ENCODE data around the gene NEMP1.
"Not testable (repeated sequence)": the region's sequence is repeated elsewhere in the genome, so short reads cannot be mapped to it uniquely, and the experiment has no call there.

Gene NEMP1, protein sequence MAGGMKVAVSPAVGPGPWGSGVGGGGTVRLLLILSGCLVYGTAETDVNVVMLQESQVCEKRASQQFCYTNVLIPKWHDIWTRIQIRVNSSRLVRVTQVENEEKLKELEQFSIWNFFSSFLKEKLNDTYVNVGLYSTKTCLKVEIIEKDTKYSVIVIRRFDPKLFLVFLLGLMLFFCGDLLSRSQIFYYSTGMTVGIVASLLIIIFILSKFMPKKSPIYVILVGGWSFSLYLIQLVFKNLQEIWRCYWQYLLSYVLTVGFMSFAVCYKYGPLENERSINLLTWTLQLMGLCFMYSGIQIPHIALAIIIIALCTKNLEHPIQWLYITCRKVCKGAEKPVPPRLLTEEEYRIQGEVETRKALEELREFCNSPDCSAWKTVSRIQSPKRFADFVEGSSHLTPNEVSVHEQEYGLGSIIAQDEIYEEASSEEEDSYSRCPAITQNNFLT

DNA sequence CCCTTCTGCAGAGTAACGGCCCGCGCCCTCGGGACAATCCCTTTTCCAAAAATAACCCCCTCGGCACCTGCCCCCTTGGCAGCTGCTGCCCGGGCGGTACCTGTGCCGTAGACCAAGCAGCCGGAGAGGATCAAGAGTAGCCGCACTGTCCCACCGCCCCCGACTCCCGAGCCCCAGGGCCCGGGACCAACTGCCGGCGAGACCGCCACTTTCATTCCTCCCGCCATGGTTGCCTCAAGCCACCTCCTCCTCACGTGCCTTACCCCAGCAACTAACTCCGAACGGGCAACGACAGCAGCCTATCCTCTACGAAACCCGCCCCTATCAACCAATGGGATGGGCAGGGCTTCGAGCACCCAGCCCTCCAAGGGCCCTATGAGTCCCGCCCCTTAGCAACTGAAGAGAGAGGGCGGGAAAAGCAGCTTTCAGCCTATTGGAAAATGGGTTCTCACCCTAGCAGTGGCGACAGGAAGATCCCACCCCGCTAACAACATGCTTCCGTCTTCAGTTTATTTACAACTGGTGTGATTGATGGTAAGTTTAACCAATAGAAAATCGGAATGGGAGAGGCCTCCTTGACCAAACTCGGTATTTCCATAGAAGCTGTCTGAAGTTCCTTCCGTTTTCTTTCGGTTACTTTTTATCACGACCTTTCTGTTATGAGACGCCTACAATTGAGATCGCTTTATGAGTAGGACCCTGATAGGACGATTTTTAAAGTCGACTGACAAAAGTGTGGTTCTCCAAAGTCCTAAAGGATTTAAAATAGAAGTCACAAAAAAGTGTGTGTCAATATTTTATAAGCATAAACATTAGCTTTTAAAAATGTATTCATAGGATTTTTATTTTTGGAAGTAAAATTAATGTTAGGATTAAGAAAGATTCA lies at the start of gene NEMP1:
Gene NEMP1 (minus strand): TSS at position 273 of the 886 bp plus-strand sequence. CDS start 46 bp downstream, at position 227.
- no peaks in the 10 kb centered on the region for H3K27me3 ChIP-seq (ENCODE audit: insufficient read depth, low read length)
- H3K4me1 ChIP-seq (ENCODE audit: control insufficient read depth, insufficient read depth, low read length, unreplicated experiment): peaks cover 8% of the 10 kb centered on the region
- peak within 1 kb of the TSS; percentile 68 for H2AFZ ChIP-seq (ENCODE audit: low read length, unreplicated experiment)
- H3K79me2 ChIP-seq (ENCODE audit: control insufficient read depth, insufficient read depth, low read length, unreplicated experiment): peaks cover 26% of the 10 kb centered on the region
- peak within 1 kb of the TSS; percentile 85 for H3K4me3 ChIP-seq (ENCODE audit: low read depth, low read length)
- H3K36me3 ChIP-seq (ENCODE audit: insufficient read depth, low read length): no peaks in the 10 kb centered on the region
- peak within 1 kb of the TSS; percentile 82 for H3K27ac ChIP-seq (ENCODE audit: low read depth, low read length)

DNA sequence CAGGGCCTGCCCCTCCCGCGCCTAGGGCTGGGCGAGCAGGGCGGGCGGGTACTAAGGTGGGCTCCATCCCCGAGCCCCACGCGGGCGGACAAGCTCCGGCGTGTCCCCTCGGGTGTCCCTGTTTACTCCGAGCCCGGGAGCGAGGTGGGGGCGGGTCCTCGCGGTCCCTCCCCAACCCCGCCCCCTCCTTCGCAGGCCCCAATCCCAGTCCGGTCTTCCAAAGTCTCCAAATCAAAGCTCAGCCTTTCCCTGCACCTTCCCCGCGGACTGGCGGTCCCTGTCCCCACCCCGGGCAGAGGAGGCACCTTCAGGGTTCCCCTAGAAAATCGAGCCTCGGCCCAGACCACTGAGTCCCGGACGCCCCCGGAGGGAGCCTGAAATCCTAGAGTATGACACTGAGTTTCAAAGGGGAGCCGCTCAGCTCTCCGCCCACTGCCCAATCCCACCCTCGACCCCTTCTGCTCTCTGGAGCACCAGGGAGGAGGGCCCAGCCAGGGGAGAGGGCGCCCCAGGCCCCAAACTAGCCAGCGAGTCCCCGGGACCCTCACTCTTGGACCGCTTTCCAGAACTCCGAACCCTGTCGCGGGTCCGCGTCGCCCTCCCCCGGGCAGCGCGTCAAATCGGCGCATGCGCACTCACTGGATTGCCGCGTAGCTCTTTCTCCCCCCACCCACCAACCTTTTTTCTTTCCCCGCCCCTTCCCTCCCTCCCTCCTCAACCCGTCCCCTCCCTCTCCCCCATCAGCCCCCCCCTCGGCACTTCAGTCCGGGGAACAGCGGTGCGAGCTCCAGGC lies 49.3 kb upstream of the NEMP1 start, which contains the start of gene LRP1:
Gene LRP1 (plus strand): TSS at position 758 of the 793 bp plus-strand sequence. CDS start 482 bp downstream, outside the sequence.
- Histone ChIP-seq H3K79me2 (ENCODE audit: control insufficient read depth, insufficient read depth, low read length, unreplicated experiment) (peaks cover 45% of the 10 kb centered on the region), H3K4me3 (ENCODE audit: low read depth, low read length) (peak within 1 kb of the TSS; percentile 97), H3K27me3 (ENCODE audit: insufficient read depth, low read length) (no peaks in the 10 kb centered on the region), H3K36me3 (ENCODE audit: insufficient read depth, low read length) (no peaks in the 10 kb centered on the region), H2AFZ (ENCODE audit: low read length, unreplicated experiment) (peak within 1 kb of the TSS; percentile 82), H3K27ac (ENCODE audit: low read depth, low read length) (peak within 1 kb of the TSS; percentile 94), H3K4me1 (ENCODE audit: control insufficient read depth, insufficient read depth, low read length, unreplicated experiment) (peaks cover 33% of the 10 kb centered on the region)

DNA sequence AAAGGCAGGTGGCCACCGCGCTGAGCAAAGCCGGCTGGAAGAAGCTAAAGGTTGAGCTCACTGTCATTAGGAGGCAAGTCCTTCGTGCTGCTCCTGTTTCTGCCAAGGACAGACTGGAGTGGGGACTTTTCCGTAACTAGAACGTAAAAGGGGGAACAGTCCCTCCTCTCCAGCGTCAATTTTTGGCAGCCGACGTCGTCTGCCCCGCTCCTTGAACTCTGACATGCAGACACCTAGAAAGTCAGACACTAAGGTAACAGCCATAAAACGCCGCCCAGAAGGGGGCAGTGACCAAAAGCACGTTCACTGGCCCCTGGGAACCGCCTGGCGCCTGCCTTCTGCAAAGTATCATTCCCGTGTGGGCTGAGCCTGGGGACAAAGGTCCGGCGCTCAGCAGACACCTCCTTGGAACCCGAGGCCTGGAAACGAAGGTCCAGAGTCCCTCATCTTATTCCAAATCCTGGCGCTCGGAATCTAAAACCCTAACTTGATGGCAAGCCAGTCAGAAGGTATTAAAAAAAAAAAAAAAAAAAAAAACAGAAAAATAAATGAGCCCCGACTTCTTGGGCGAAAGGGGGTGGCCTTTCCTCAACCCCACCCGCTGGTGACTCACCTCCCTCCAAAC lies 48.6 kb upstream of the NEMP1 start:
- Histone ChIP-seq H3K4me1 (ENCODE audit: control insufficient read depth, insufficient read depth, low read length, unreplicated experiment) (peaks cover 26% of the 10 kb centered on the region), H3K36me3 (ENCODE audit: insufficient read depth, low read length) (no peaks in the 10 kb centered on the region), H3K4me3 (ENCODE audit: low read depth, low read length) (peak overlapping the region; percentile 97), H3K27me3 (ENCODE audit: insufficient read depth, low read length) (no peaks in the 10 kb centered on the region), H3K27ac (ENCODE audit: low read depth, low read length) (peak overlapping the region; percentile 60), H2AFZ (ENCODE audit: low read length, unreplicated experiment) (peak overlapping the region; percentile 47), H3K79me2 (ENCODE audit: control insufficient read depth, insufficient read depth, low read length, unreplicated experiment) (peaks cover 38% of the 10 kb centered on the region)

DNA sequence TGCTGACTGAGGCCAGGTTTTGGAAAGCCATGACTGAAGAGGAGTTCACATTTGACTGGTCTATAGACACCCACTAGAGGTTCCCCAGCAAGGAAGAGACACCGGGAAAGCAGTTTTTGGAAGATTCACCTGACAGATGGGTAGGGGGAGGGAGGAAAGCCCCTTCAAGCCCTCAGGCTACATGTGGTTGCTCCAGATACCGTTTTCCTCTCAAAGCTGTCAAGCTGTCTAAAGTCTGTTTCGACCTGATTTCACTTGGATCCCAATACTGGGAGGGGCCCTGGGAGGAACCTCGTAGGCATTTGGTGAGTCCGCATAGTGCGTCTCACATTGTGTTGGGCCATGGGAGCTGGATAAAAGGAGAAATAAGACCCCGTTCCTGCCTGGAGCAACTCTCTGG lies 48.0 kb upstream of the NEMP1 start:
- H3K79me2 ChIP-seq (ENCODE audit: control insufficient read depth, insufficient read depth, low read length, unreplicated experiment): peaks cover 31% of the 10 kb centered on the region
- no peaks in the 10 kb centered on the region for H3K36me3 ChIP-seq (ENCODE audit: insufficient read depth, low read length)
- H3K27me3 ChIP-seq (ENCODE audit: insufficient read depth, low read length): no peaks in the 10 kb centered on the region
- peak overlapping the region; percentile 97 for H3K4me3 ChIP-seq (ENCODE audit: low read depth, low read length)
- no peak overlapping the region for H3K27ac ChIP-seq (ENCODE audit: low read depth, low read length)
- peaks cover 20% of the 10 kb centered on the region for H3K4me1 ChIP-seq (ENCODE audit: control insufficient read depth, insufficient read depth, low read length, unreplicated experiment)
- H2AFZ ChIP-seq (ENCODE audit: low read length, unreplicated experiment): no peak overlapping the region

DNA sequence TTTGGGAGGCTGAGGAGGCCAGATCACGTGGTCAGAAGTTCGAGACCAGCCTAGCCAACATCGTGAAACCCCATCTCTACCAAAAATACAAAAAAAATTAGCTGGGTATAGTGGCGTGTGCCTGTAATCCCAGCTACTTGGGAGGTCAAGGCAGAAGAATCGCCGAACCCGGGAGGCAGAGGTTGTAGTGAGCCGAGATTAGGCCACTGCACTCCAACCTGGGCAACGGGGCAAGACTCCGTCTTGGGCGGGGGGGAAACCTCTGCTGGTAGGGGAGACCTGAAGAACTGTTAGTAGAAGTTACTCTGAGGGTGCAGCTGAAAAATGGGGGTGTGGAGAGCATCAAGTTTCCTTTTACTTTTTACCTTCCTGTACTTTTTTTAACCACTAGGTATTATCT lies 47.5 kb upstream of the NEMP1 start:
- no peaks in the 10 kb centered on the region for H3K27me3 ChIP-seq (ENCODE audit: insufficient read depth, low read length)
- H3K36me3 ChIP-seq (ENCODE audit: insufficient read depth, low read length): no peaks in the 10 kb centered on the region
- no peak overlapping the region for H3K27ac ChIP-seq (ENCODE audit: low read depth, low read length)
- peaks cover 15% of the 10 kb centered on the region for H3K4me1 ChIP-seq (ENCODE audit: control insufficient read depth, insufficient read depth, low read length, unreplicated experiment)
- peaks cover 26% of the 10 kb centered on the region for H3K79me2 ChIP-seq (ENCODE audit: control insufficient read depth, insufficient read depth, low read length, unreplicated experiment)
- H2AFZ ChIP-seq (ENCODE audit: low read length, unreplicated experiment): no peak overlapping the region
- H3K4me3 ChIP-seq (ENCODE audit: low read depth, low read length): no peak overlapping the region

DNA sequence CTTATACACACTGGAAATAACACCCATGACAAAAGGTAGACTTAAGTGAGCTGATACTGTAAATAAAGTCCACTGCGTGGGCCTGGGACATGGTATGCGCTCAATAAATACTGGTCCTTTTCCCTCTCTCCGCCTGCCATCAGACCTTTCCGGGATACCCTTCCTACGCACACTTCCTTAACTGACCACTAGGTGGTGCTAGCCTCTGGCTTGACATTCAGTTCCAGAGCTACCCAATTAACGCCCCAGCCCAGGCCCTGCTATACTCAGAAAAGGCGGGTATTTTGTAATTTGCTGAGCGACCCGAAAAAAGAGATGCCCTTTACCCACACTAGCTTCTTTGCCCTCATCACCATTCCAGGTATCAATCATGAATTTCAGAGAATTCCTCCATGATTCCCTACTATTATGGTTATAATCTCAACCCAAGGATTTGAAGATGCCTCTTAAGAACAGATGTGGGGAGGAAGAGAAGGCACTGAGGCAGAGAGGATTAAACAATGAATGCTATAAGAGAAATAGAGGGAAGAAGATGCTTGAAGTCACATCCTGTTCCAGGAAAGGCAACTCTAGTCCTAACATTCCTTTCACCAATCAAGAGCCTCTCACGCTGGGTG lies 45.8 kb upstream of the NEMP1 start:
- H3K27me3 ChIP-seq (ENCODE audit: insufficient read depth, low read length): no peaks in the 10 kb centered on the region
- H3K79me2 ChIP-seq (ENCODE audit: control insufficient read depth, insufficient read depth, low read length, unreplicated experiment): peaks cover 9% of the 10 kb centered on the region
- no peak overlapping the region for H3K27ac ChIP-seq (ENCODE audit: low read depth, low read length)
- no peaks in the 10 kb centered on the region for H3K36me3 ChIP-seq (ENCODE audit: insufficient read depth, low read length)
- no peak overlapping the region for H3K4me3 ChIP-seq (ENCODE audit: low read depth, low read length)
- peaks cover 11% of the 10 kb centered on the region for H3K4me1 ChIP-seq (ENCODE audit: control insufficient read depth, insufficient read depth, low read length, unreplicated experiment)
- H2AFZ ChIP-seq (ENCODE audit: low read length, unreplicated experiment): no peak overlapping the region

DNA sequence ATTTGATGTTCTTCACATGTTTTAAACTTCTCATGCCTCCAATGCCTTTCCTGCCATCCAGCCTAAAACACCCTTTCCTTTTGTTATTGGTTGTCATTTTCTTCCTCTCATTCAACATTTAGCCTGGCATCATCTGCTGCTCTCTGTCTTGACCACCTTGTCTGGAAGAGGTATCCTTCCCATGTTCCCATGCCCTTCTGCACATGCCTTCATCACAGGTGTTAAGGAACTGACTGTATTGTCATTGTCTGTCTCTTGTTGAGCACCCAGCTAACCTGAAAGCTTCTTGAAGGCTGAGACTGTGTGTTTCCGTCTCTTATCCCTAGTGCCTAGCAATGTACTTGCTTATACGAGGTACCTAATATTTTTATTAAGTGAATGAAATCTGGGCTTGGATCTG lies 45.2 kb upstream of the NEMP1 start:
- Histone ChIP-seq H3K79me2 (ENCODE audit: control insufficient read depth, insufficient read depth, low read length, unreplicated experiment) (peaks cover 4% of the 10 kb centered on the region), H3K36me3 (ENCODE audit: insufficient read depth, low read length) (no peaks in the 10 kb centered on the region)

DNA sequence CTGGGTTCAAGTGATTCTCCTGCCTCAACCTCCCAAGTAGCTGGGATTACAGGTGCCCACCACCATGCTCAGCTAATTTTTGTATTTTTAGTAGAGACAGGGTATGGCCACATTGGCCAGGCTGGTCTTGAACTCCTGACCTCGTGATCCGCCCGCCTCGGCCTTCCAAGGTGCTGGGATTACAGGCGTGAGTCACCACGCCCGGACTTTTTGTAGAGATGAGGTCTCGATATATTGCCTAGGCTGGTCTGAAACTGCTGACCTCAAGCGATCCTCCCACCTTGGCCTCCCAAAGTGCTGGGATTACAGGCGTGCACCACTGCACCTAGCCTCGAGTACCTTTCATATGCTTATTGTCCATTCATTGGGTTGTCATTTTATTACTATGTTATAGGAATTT lies 42.1 kb upstream of the NEMP1 start:
- H3K4me3 ChIP-seq (ENCODE audit: low read depth, low read length); H3K27me3 ChIP-seq (ENCODE audit: insufficient read depth, low read length); H2AFZ ChIP-seq (ENCODE audit: low read length, unreplicated experiment); H3K27ac ChIP-seq (ENCODE audit: low read depth, low read length); H3K36me3 ChIP-seq (ENCODE audit: insufficient read depth, low read length); H3K79me2 ChIP-seq (ENCODE audit: control insufficient read depth, insufficient read depth, low read length, unreplicated experiment): not testable (repeated sequence)
- H3K4me1 ChIP-seq (ENCODE audit: control insufficient read depth, insufficient read depth, low read length, unreplicated experiment): peaks cover 16% of the 10 kb centered on the region

More for the DNA sequence above, 45.2 kb upstream of the NEMP1 start:
- Histone ChIP-seq H3K27ac (ENCODE audit: low read depth, low read length) (no peak overlapping the region), H3K27me3 (ENCODE audit: insufficient read depth, low read length) (no peaks in the 10 kb centered on the region), H2AFZ (ENCODE audit: low read length, unreplicated experiment) (no peak overlapping the region), H3K4me1 (ENCODE audit: control insufficient read depth, insufficient read depth, low read length, unreplicated experiment) (peaks cover 17% of the 10 kb centered on the region), H3K4me3 (ENCODE audit: low read depth, low read length) (no peak overlapping the region)

DNA sequence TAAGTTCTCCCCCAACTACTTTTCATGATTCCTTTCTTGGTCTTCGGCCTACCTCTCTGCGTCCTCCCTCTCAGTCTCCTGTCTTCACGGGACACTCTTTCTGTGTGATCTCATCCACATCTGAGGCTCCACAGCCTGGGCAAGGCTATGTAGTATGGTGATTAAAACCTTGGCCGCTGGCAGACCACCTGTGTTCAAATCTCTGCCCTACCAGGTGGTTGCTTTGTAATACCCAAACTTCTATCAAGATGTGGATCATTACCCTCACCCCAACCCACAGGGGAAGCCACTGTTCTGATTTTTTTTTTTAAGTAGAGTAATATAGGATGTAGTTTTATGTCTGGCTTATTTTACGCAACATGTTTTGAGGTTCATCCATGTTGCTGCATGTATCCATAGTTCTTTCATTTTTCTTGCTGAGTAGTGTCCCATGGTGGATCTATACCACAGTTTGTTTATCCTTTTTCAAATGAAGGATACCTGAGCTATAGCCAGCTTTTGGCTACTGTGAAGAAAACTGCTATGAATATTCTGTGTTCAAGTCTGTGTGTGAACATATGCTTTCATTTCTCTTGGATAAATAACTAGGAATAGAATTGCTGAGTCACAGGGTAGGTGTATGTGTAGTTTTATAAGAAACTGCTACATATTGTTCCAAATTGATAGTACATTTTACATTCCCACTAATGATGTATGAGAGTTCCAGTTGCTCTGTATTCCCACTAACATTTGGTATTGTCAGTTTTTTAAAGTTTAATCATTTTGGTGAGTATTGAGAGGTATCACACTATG lies 40.9 kb upstream of the NEMP1 start:
- peak overlapping the region; percentile 56 for H2AFZ ChIP-seq (ENCODE audit: low read length, unreplicated experiment)

More for the DNA sequence above, 40.9 kb upstream of the NEMP1 start:
- peaks cover 16% of the 10 kb centered on the region for H3K4me1 ChIP-seq (ENCODE audit: control insufficient read depth, insufficient read depth, low read length, unreplicated experiment)
- peak overlapping the region; percentile 44 for H3K27ac ChIP-seq (ENCODE audit: low read depth, low read length)
- no peaks in the 10 kb centered on the region for H3K27me3 ChIP-seq (ENCODE audit: insufficient read depth, low read length)
- H3K4me3 ChIP-seq (ENCODE audit: low read depth, low read length): no peak overlapping the region
- no peaks in the 10 kb centered on the region for H3K36me3 ChIP-seq (ENCODE audit: insufficient read depth, low read length)
- H3K79me2 ChIP-seq (ENCODE audit: control insufficient read depth, insufficient read depth, low read length, unreplicated experiment): no peaks in the 10 kb centered on the region

Measured in ACC112 (cell line).